Fibroblast of the aortic adventitia (primary cell): ENCODE results near the gene MAP3K7CL. TPM values are rescaled to one million over a fixed set of nuclear protein-coding genes. Genes with fewer than 3 reads are reported as not detected.
A peak's percentile ranks its signal among the peaks of the same experiment; 100 is the strongest.

Source experiments
- DNase-seq: peaks from one replicate; pipeline ENCODE4 v3.0.0-alpha.2; 2010; ENCODE audit warnings: low read depth
- H3K4me3 ChIP-seq: 2 replicates; pipeline ENCODE4 v1.5.1; 2011; ENCODE audit warnings: low read depth, mild to moderate bottlenecking, control low read depth, low read length, moderate library complexity
- CTCF ChIP-seq: IDR thresholded peaks from 2 replicates; pipeline ENCODE4 v1.5.1; 2011; ENCODE audit warnings: mild to moderate bottlenecking, low read length, control low read depth, inconsistent platforms; ENCODE audit not compliant: insufficient read depth
- total RNA-seq: library from RNA; depleted of rRNA; stranded (reverse); fragments of >200 nt; gene quantifications from 2 replicates; pipeline ENCODE4 v1.2.3, GENCODE V29; 2012; ENCODE audit warnings: low replicate concordance

MAP3K7CL gene
- 6.9 and 18.7 TPM in 2 replicates for total RNA-seq

GRCh38 chr21:29130270-29130969 lies at the start of gene MAP3K7CL:
Gene MAP3K7CL, plus strand, starts transcription at chr21:29130644. Its CDS starts 2,701 bp downstream, at chr21:29133345.
- no peak for TF ChIP-seq CTCF
- peak within 1 kb of the TSS; percentile 43 for H3K4me3 ChIP-seq
- peak; percentile 100 for DNase-seq

GRCh38 chr21:29082046-29082815 lies 48.2 kb upstream of the MAP3K7CL start:
- no peak for TF ChIP-seq CTCF
- DNase-seq = no peak
- H3K4me3 ChIP-seq = no peak overlapping the region

- no peak for DNase-seq
- no peak for TF ChIP-seq CTCF
- H3K4me3 ChIP-seq = no peak overlapping the region
Measured at GRCh38 chr21:29083306-29083705, 47.1 kb upstream of the MAP3K7CL start.

GRCh38 chr21:29084372-29084771 lies 46.1 kb upstream of the MAP3K7CL start:
- H3K4me3 ChIP-seq = no peak overlapping the region
- DNase-seq = no peak
- TF ChIP-seq CTCF = no peak

GRCh38 chr21:29085106-29085752 lies 45.2 kb upstream of the MAP3K7CL start:
- TF ChIP-seq CTCF = no peak
- no peak for DNase-seq
- H3K4me3 ChIP-seq = no peak overlapping the region

- H3K4me3 ChIP-seq = no peak overlapping the region
- no peak for TF ChIP-seq CTCF
- DNase-seq = peak; percentile 69
Measured at GRCh38 chr21:29091033-29091432, 39.4 kb upstream of the MAP3K7CL start.
